Erythroblast (primary cell): ENCODE measurements around the gene PHF21B.

Source experiments
- GATA1 ChIP-seq: IDR thresholded peaks from 2 replicates; pipeline ENCODE4 v1.6.1; 2011; ENCODE audit warnings: low read depth, mild to moderate bottlenecking, control low read depth, low read length, moderate library complexity
- POLR2A ChIP-seq: IDR thresholded peaks from 2 replicates; pipeline ENCODE4 v1.6.1; 2011; ENCODE audit warnings: mild to moderate bottlenecking, low read length

GRCh38 chr22:44888491-44889254 is 121.1 kb downstream of the PHF21B start:
- TF ChIP-seq POLR2A: no peak
- TF ChIP-seq GATA1: no peak
